Immature natural killer cell (primary cell): ENCODE data around the gene NCS1. TPM values are rescaled to one million over a fixed set of nuclear protein-coding genes. Genes with fewer than 3 reads are reported as not detected.

Experiments used
- DNase-seq, 3 donors: peaks; one replicate each; pipeline ENCODE4 v3.0.0; 2022; ENCODE audit warnings: mixed read lengths in 1 of 3
- H3K27ac Mint-ChIP-seq, 6 donors: one replicate each; pipeline ENCODE4 v1.8.0; 2020; ENCODE audit warnings: mixed read lengths in 6 of 6, mild to moderate bottlenecking in 5 of 6, inconsistent platforms in 4 of 6, moderate library complexity in 3 of 6
- H3K27me3 Mint-ChIP-seq, 3 donors: one replicate each; pipeline ENCODE4 v1.8.0; 2020 to 2021; ENCODE audit warnings: low read depth in 3 of 3, mild to moderate bottlenecking in 3 of 3, mixed read lengths in 3 of 3, moderate library complexity in 3 of 3, inconsistent platforms in 1 of 3
- H3K36me3 Mint-ChIP-seq, 3 donors: one replicate each; pipeline ENCODE4 v1.8.0; 2020; ENCODE audit warnings: mixed read lengths in 3 of 3, inconsistent platforms in 2 of 3, mild to moderate bottlenecking in 2 of 3
- H3K4me1 Mint-ChIP-seq, 2 donors: one replicate each; pipeline ENCODE4 v1.8.0; 2020; ENCODE audit warnings: inconsistent platforms in 2 of 2, mild to moderate bottlenecking in 2 of 2, mixed read lengths in 2 of 2, moderate library complexity in 1 of 2
- H3K4me3 Mint-ChIP-seq, 5 donors: one replicate each; pipeline ENCODE4 v1.8.0; 2020; ENCODE audit warnings: mild to moderate bottlenecking in 5 of 5, mixed read lengths in 5 of 5, inconsistent platforms in 3 of 5, moderate library complexity in 3 of 5
- H3K9me3 Mint-ChIP-seq, 6 donors: one replicate each; pipeline ENCODE4 v1.8.0; 2020; ENCODE audit warnings: mild to moderate bottlenecking in 6 of 6, mixed read lengths in 6 of 6, inconsistent platforms in 4 of 6, moderate library complexity in 3 of 6
- polyA plus RNA-seq, 3 donors: library from polyadenylated mRNA; unstranded; fragments of 300-500 nt; fragmentation: Illumina TruSeq; gene quantifications; one replicate each; pipeline ENCODE4 v1.2.3, GENCODE V29; 2021

NCS1 gene
- polyA plus RNA-seq, 3 donors from 2014 or later, result 0.26 to 0.30 TPM; not detected in 1

- no peak for DNase-seq
- peaks cover 43 to 63% of the 10 kb centered on the region in 2 donors for H3K4me1 Mint-ChIP-seq
- no peaks in the 10 kb centered on the region for H3K9me3 Mint-ChIP-seq
- peaks cover 15 to 40% (median 18%) of the 10 kb centered on the region in 3 donors for H3K36me3 Mint-ChIP-seq
- H3K27me3 Mint-ChIP-seq, result peaks cover 6 to 9% (median 8%) of the 10 kb centered on the region in 3 donors
- no peak overlapping the region for H3K4me3 Mint-ChIP-seq
- H3K27ac Mint-ChIP-seq, result peak overlapping the region in 4 of 6 donors; percentile 39 to 70 (median 66)
Measured at GRCh38 chr9:130139251-130139650, 33.0 kb upstream of the NCS1 start.

- H3K36me3 Mint-ChIP-seq, result peaks cover 14 to 28% (median 17%) of the 10 kb centered on the region in 3 donors
- peak overlapping the region in 1 of 5 donors; percentile 20 for H3K4me3 Mint-ChIP-seq
- peak in 1 of 3 donors; percentile 14 for DNase-seq
- H3K27ac Mint-ChIP-seq, result peak overlapping the region; percentile 25 to 80 (median 68)
- peaks cover 6 to 14% (median 9%) of the 10 kb centered on the region in 3 donors for H3K27me3 Mint-ChIP-seq
- peaks cover 46 to 70% of the 10 kb centered on the region in 2 donors for H3K4me1 Mint-ChIP-seq
- H3K9me3 Mint-ChIP-seq, result no peaks in the 10 kb centered on the region
Measured at GRCh38 chr9:130140706-130141105, 31.5 kb upstream of the NCS1 start.

GRCh38 chr9:130142056-130142455, 30.1 kb upstream of the NCS1 start:
- Mint-ChIP-seq H3K4me1 (peaks cover 32 to 56% of the 10 kb centered on the region in 2 donors), H3K27me3 (peaks cover 8 to 18% (median 13%) of the 10 kb centered on the region in 3 donors), H3K9me3 (no peaks in the 10 kb centered on the region), H3K27ac (no peak overlapping the region), H3K4me3 (no peak overlapping the region), H3K36me3 (peaks cover 5 to 15% (median 6%) of the 10 kb centered on the region in 3 donors)
- no peak for DNase-seq

- Mint-ChIP-seq H3K4me1 (peaks cover 32 to 51% of the 10 kb centered on the region in 2 donors), H3K27me3 (peaks cover 6 to 18% (median 13%) of the 10 kb centered on the region in 3 donors), H3K36me3 (peaks cover 4 to 10% (median 4%) of the 10 kb centered on the region in 3 donors), H3K4me3 (no peak overlapping the region), H3K9me3 (no peaks in the 10 kb centered on the region), H3K27ac (no peak overlapping the region)
- no peak for DNase-seq
Measured at GRCh38 chr9:130142641-130143040, 29.6 kb upstream of the NCS1 start.

GRCh38 chr9:130143279-130143893, 28.8 kb upstream of the NCS1 start:
- Mint-ChIP-seq H3K4me3 (peak overlapping the region; percentile 42 to 76 (median 62)), H3K4me1 (peaks cover 32 to 45% of the 10 kb centered on the region in 2 donors), H3K9me3 (no peaks in the 10 kb centered on the region), H3K27me3 (peaks cover 6 to 20% (median 13%) of the 10 kb centered on the region in 3 donors), H3K27ac (peak overlapping the region in 4 of 6 donors; percentile 55 to 81 (median 76)), H3K36me3 (peaks cover 4 to 6% (median 4%) of the 10 kb centered on the region in 3 donors)
- DNase-seq, result no peak

GRCh38 chr9:130143958-130144366, 28.2 kb upstream of the NCS1 start:
- H3K36me3 Mint-ChIP-seq, result peaks cover 0 to 4% (median 2%) of the 10 kb centered on the region in 3 donors
- peaks cover 26 to 39% of the 10 kb centered on the region in 2 donors for H3K4me1 Mint-ChIP-seq
- peak; percentile 15 to 22 (median 16) for DNase-seq
- peak overlapping the region in 5 of 6 donors; percentile 51 to 81 (median 74) for H3K27ac Mint-ChIP-seq
- peak overlapping the region; percentile 42 to 76 (median 62) for H3K4me3 Mint-ChIP-seq
- H3K9me3 Mint-ChIP-seq, result no peaks in the 10 kb centered on the region
- peaks cover 6 to 20% (median 13%) of the 10 kb centered on the region in 3 donors for H3K27me3 Mint-ChIP-seq

- H3K9me3 Mint-ChIP-seq, result no peaks in the 10 kb centered on the region
- no peak for DNase-seq
- peak overlapping the region in 2 of 5 donors; percentile 35 to 50 for H3K4me3 Mint-ChIP-seq
- H3K27ac Mint-ChIP-seq, result peak overlapping the region in 1 of 6 donors; percentile 14
- peaks cover 0 to 4% (median 0%) of the 10 kb centered on the region in 3 donors for H3K36me3 Mint-ChIP-seq
- H3K27me3 Mint-ChIP-seq, result peaks cover 6 to 20% (median 14%) of the 10 kb centered on the region in 3 donors
- H3K4me1 Mint-ChIP-seq, result peaks cover 24 to 32% of the 10 kb centered on the region in 2 donors
Measured at GRCh38 chr9:130144703-130145102, 27.5 kb upstream of the NCS1 start.

GRCh38 chr9:130145658-130146057, 26.5 kb upstream of the NCS1 start:
- Mint-ChIP-seq H3K27ac (no peak overlapping the region), H3K27me3 (peaks cover 6 to 20% (median 11%) of the 10 kb centered on the region in 3 donors), H3K9me3 (no peaks in the 10 kb centered on the region), H3K4me3 (no peak overlapping the region), H3K36me3 (peaks cover 0 to 4% (median 0%) of the 10 kb centered on the region in 3 donors), H3K4me1 (peaks cover 17 to 23% of the 10 kb centered on the region in 2 donors)
- no peak for DNase-seq

GRCh38 chr9:130147198-130147597, 25.0 kb upstream of the NCS1 start:
- H3K27ac Mint-ChIP-seq, result peak overlapping the region in 1 of 6 donors; percentile 28
- H3K36me3 Mint-ChIP-seq, result peaks cover 0 to 4% (median 0%) of the 10 kb centered on the region in 3 donors
- no peak for DNase-seq

GRCh38 chr9:130147910-130148309, 24.3 kb upstream of the NCS1 start:
- peaks cover 0 to 4% (median 0%) of the 10 kb centered on the region in 3 donors for H3K36me3 Mint-ChIP-seq
- H3K27ac Mint-ChIP-seq, result peak overlapping the region in 1 of 6 donors; percentile 44
- H3K4me3 Mint-ChIP-seq, result no peak overlapping the region
- no peaks in the 10 kb centered on the region for H3K9me3 Mint-ChIP-seq
- peaks cover 12 to 18% of the 10 kb centered on the region in 2 donors for H3K4me1 Mint-ChIP-seq
- no peak for DNase-seq
- H3K27me3 Mint-ChIP-seq, result peaks cover 6 to 20% (median 6%) of the 10 kb centered on the region in 3 donors

More at GRCh38 chr9:130147198-130147597, 25.0 kb upstream of the NCS1 start:
- Mint-ChIP-seq H3K27me3 (peaks cover 6 to 20% (median 11%) of the 10 kb centered on the region in 3 donors), H3K9me3 (no peaks in the 10 kb centered on the region), H3K4me1 (peaks cover 12 to 18% of the 10 kb centered on the region in 2 donors), H3K4me3 (no peak overlapping the region)

- peak overlapping the region in 2 of 6 donors; percentile 60 to 70 for H3K27ac Mint-ChIP-seq
- DNase-seq, result no peak
- H3K36me3 Mint-ChIP-seq, result peaks cover 0 to 4% (median 0%) of the 10 kb centered on the region in 3 donors
- peaks cover 3 to 14% (median 6%) of the 10 kb centered on the region in 3 donors for H3K27me3 Mint-ChIP-seq
- no peak overlapping the region for H3K4me3 Mint-ChIP-seq
- H3K4me1 Mint-ChIP-seq, result peaks cover 6 to 11% of the 10 kb centered on the region in 2 donors
- no peaks in the 10 kb centered on the region for H3K9me3 Mint-ChIP-seq
Measured at GRCh38 chr9:130149031-130149430, 23.2 kb upstream of the NCS1 start.

GRCh38 chr9:130149654-130150286, 22.4 kb upstream of the NCS1 start:
- H3K27me3 Mint-ChIP-seq, result peaks cover 1 to 8% (median 8%) of the 10 kb centered on the region in 3 donors
- H3K4me3 Mint-ChIP-seq, result no peak overlapping the region
- H3K9me3 Mint-ChIP-seq, result no peaks in the 10 kb centered on the region
- H3K36me3 Mint-ChIP-seq, result peaks cover 0 to 4% (median 0%) of the 10 kb centered on the region in 3 donors
- DNase-seq, result no peak
- peaks cover under 1 to 3% of the 10 kb centered on the region in 2 donors for H3K4me1 Mint-ChIP-seq
- no peak overlapping the region for H3K27ac Mint-ChIP-seq

GRCh38 chr9:130150779-130151382, 21.3 kb upstream of the NCS1 start:
- Mint-ChIP-seq H3K4me1 (no peaks in the 10 kb centered on the region), H3K27me3 (peaks cover 1 to 8% (median 6%) of the 10 kb centered on the region in 3 donors), H3K9me3 (no peaks in the 10 kb centered on the region), H3K36me3 (peaks cover 0 to 4% (median 0%) of the 10 kb centered on the region in 3 donors), H3K4me3 (no peak overlapping the region), H3K27ac (peak overlapping the region in 1 of 6 donors; percentile 56)
- no peak for DNase-seq
